Activated CD4-positive, alpha-beta memory T cell treated with anti-CD3 and anti-CD28 coated beads for 36 hours (primary cell): ENCODE results near the gene DOK6. TPM values are rescaled to one million over a fixed set of nuclear protein-coding genes. Genes with fewer than 3 reads are reported as not detected.

Experiments used
- CTCF ChIA-PET: fragments of 350-600 bp; sonication (Branson Sonifier 250); formaldehyde crosslinking; loops from one replicate; lab custom pipeline; 2021; ENCODE audit warnings: antibody characterized with exemption, inconsistent platforms; lab: Charles Lee
- POLR2A ChIA-PET: fragments of 350-600 bp; sonication (Branson Sonifier 250); formaldehyde crosslinking; loops from one replicate; lab custom pipeline; 2021; ENCODE audit warnings: antibody characterized with exemption; lab: Charles Lee
- DNase-seq: peaks from one replicate; pipeline ENCODE4 v3.0.0-alpha.2; 2020
- H3K27ac Mint-ChIP-seq: one replicate; pipeline ENCODE4 v1.8.0; 2021; ENCODE audit warnings: mixed read lengths
- H3K27me3 Mint-ChIP-seq: one replicate; pipeline ENCODE4 v1.8.0; 2021; ENCODE audit warnings: mixed read lengths
- H3K36me3 Mint-ChIP-seq: one replicate; pipeline ENCODE4 v1.8.0; 2021; ENCODE audit warnings: mixed read lengths
- H3K4me1 Mint-ChIP-seq: one replicate; pipeline ENCODE4 v1.8.0; 2021; ENCODE audit warnings: low read depth, mixed read lengths
- H3K4me3 Mint-ChIP-seq: one replicate; pipeline ENCODE4 v1.8.0; 2021; ENCODE audit warnings: mild to moderate bottlenecking, mixed read lengths
- H3K9me3 Mint-ChIP-seq: one replicate; pipeline ENCODE4 v1.8.0; 2021; ENCODE audit warnings: mixed read lengths
- intact Hi-C: fragments of 100-400 bp; cut with micrococcal nuclease; formaldehyde crosslinking; loops from one replicate; pipeline ENCODE4 v1.15.1; 2023
- total RNA-seq, 2 experiments: library from RNA; stranded (reverse); gene quantifications; one replicate each; pipeline ENCODE4 v1.2.3, GENCODE V29; 2021

Gene DOK6
- total RNA-seq, 2 experiments from 2014 or later, result not detected

GRCh38 chr18:69612242-69612641, 211.6 kb downstream of the DOK6 start:
- intact Hi-C loops, result no loop called here
- H3K9me3 Mint-ChIP-seq, result no peaks in the 10 kb centered on the region
- DNase-seq, result no peak
- H3K27me3 Mint-ChIP-seq, result no peaks in the 10 kb centered on the region
- H3K4me1 Mint-ChIP-seq, result no peaks in the 10 kb centered on the region
- no peak overlapping the region for H3K4me3 Mint-ChIP-seq
- H3K36me3 Mint-ChIP-seq, result no peaks in the 10 kb centered on the region
- ChIA-PET POLR2A (no interaction called here), CTCF (no interaction called here)
- H3K27ac Mint-ChIP-seq, result no peak overlapping the region

- Mint-ChIP-seq H3K9me3 (no peaks in the 10 kb centered on the region), H3K27ac (no peak overlapping the region), H3K36me3 (no peaks in the 10 kb centered on the region), H3K27me3 (no peaks in the 10 kb centered on the region), H3K4me1 (no peaks in the 10 kb centered on the region), H3K4me3 (no peak overlapping the region)
- ChIA-PET POLR2A (no interaction called here), CTCF (no interaction called here)
- no peak for DNase-seq
- intact Hi-C loops, result no loop called here
These were observed 215.4 kb downstream of the DOK6 start for GRCh38 chr18:69616114-69616513.

- ChIA-PET POLR2A (no interaction called here), CTCF (no interaction called here)
- no peaks in the 10 kb centered on the region for H3K4me1 Mint-ChIP-seq
- no peak for DNase-seq
- no peaks in the 10 kb centered on the region for H3K36me3 Mint-ChIP-seq
- H3K4me3 Mint-ChIP-seq, result no peak overlapping the region
- H3K27me3 Mint-ChIP-seq, result no peaks in the 10 kb centered on the region
- H3K9me3 Mint-ChIP-seq, result no peaks in the 10 kb centered on the region
- intact Hi-C loops, result no loop called here
- H3K27ac Mint-ChIP-seq, result no peak overlapping the region
These were observed 216.7 kb downstream of the DOK6 start for GRCh38 chr18:69617408-69617807.

GRCh38 chr18:69617888-69618287, 217.2 kb downstream of the DOK6 start:
- no peaks in the 10 kb centered on the region for H3K27me3 Mint-ChIP-seq
- H3K36me3 Mint-ChIP-seq, result no peaks in the 10 kb centered on the region
- POLR2A ChIA-PET, result no interaction called here
- no peaks in the 10 kb centered on the region for H3K4me1 Mint-ChIP-seq
- H3K27ac Mint-ChIP-seq, result no peak overlapping the region
- intact Hi-C loops, result no loop called here
- no peak for DNase-seq
- CTCF ChIA-PET, result no interaction called here
- H3K4me3 Mint-ChIP-seq, result no peak overlapping the region
- H3K9me3 Mint-ChIP-seq, result no peaks in the 10 kb centered on the region

GRCh38 chr18:69622184-69622583, 221.5 kb downstream of the DOK6 start:
- ChIA-PET CTCF (no interaction called here), POLR2A (no interaction called here)
- no peak overlapping the region for H3K4me3 Mint-ChIP-seq
- H3K9me3 Mint-ChIP-seq, result no peaks in the 10 kb centered on the region
- no peak for DNase-seq
- no peak overlapping the region for H3K27ac Mint-ChIP-seq
- H3K4me1 Mint-ChIP-seq, result no peaks in the 10 kb centered on the region
- H3K27me3 Mint-ChIP-seq, result no peaks in the 10 kb centered on the region
- no peaks in the 10 kb centered on the region for H3K36me3 Mint-ChIP-seq
- intact Hi-C loops, result no loop called here

GRCh38 chr18:69622961-69623360, 222.3 kb downstream of the DOK6 start:
- no peaks in the 10 kb centered on the region for H3K36me3 Mint-ChIP-seq
- intact Hi-C loops, result no loop called here
- no peaks in the 10 kb centered on the region for H3K27me3 Mint-ChIP-seq
- H3K27ac Mint-ChIP-seq, result no peak overlapping the region
- no peak for DNase-seq
- no peak overlapping the region for H3K4me3 Mint-ChIP-seq
- ChIA-PET POLR2A (no interaction called here), CTCF (no interaction called here)
- no peaks in the 10 kb centered on the region for H3K9me3 Mint-ChIP-seq
- no peaks in the 10 kb centered on the region for H3K4me1 Mint-ChIP-seq

GRCh38 chr18:69626171-69626570, 225.5 kb downstream of the DOK6 start:
- H3K36me3 Mint-ChIP-seq, result no peaks in the 10 kb centered on the region
- ChIA-PET CTCF (no interaction called here), POLR2A (no interaction called here)
- no peak overlapping the region for H3K4me3 Mint-ChIP-seq
- no peak for DNase-seq
- H3K27ac Mint-ChIP-seq, result no peak overlapping the region
- H3K27me3 Mint-ChIP-seq, result no peaks in the 10 kb centered on the region
- H3K4me1 Mint-ChIP-seq, result no peaks in the 10 kb centered on the region
- no peaks in the 10 kb centered on the region for H3K9me3 Mint-ChIP-seq
- intact Hi-C loops, result no loop called here

GRCh38 chr18:69626643-69627242, 226.1 kb downstream of the DOK6 start:
- Mint-ChIP-seq H3K4me3 (no peak overlapping the region), H3K4me1 (no peaks in the 10 kb centered on the region), H3K27ac (no peak overlapping the region), H3K36me3 (no peaks in the 10 kb centered on the region), H3K9me3 (no peaks in the 10 kb centered on the region), H3K27me3 (no peaks in the 10 kb centered on the region)
- intact Hi-C loops, result no loop called here
- POLR2A ChIA-PET, result no interaction called here
- no peak for DNase-seq
- CTCF ChIA-PET, result no interaction called here

GRCh38 chr18:69628774-69629359, 228.2 kb downstream of the DOK6 start:
- ChIA-PET POLR2A (no interaction called here), CTCF (no interaction called here)
- Mint-ChIP-seq H3K27me3 (no peaks in the 10 kb centered on the region), H3K9me3 (no peaks in the 10 kb centered on the region), H3K27ac (no peak overlapping the region), H3K36me3 (no peaks in the 10 kb centered on the region), H3K4me1 (no peaks in the 10 kb centered on the region), H3K4me3 (no peak overlapping the region)
- intact Hi-C loops, result no loop called here
- DNase-seq, result no peak

- H3K4me1 Mint-ChIP-seq, result no peaks in the 10 kb centered on the region
- no peaks in the 10 kb centered on the region for H3K9me3 Mint-ChIP-seq
- ChIA-PET POLR2A (no interaction called here), CTCF (no interaction called here)
- intact Hi-C loops, result loop anchor here (10.0 kb wide), 1 partner anchor 324 kb away; no protein-coding TSS in a partner anchor
- no peak for DNase-seq
- no peak overlapping the region for H3K4me3 Mint-ChIP-seq
- H3K36me3 Mint-ChIP-seq, result no peaks in the 10 kb centered on the region
- H3K27me3 Mint-ChIP-seq, result no peaks in the 10 kb centered on the region
- H3K27ac Mint-ChIP-seq, result no peak overlapping the region
These were observed 230.6 kb downstream of the DOK6 start for GRCh38 chr18:69631281-69631680.

- intact Hi-C loops, result loop anchor here (10.0 kb wide), 1 partner anchor 319 kb away; no protein-coding TSS in a partner anchor
- H3K9me3 Mint-ChIP-seq, result no peaks in the 10 kb centered on the region
These were observed 234.8 kb downstream of the DOK6 start for GRCh38 chr18:69635482-69635881.

GRCh38 chr18:69636529-69637301, 236.0 kb downstream of the DOK6 start:
- no peaks in the 10 kb centered on the region for H3K9me3 Mint-ChIP-seq
- intact Hi-C loops, result loop anchor here (1.0 to 10.0 kb wide), 2 partner anchors 318 to 450 kb away; no protein-coding TSS in a partner anchor
- ChIA-PET POLR2A (no interaction called here), CTCF (interaction anchor here (1.2 to 1.4 kb wide), 2 partner anchors 438 to 451 kb away, joined by 3 read pairs; no protein-coding TSS in a partner anchor)
- no peak overlapping the region for H3K4me3 Mint-ChIP-seq
- H3K27ac Mint-ChIP-seq, result no peak overlapping the region
- H3K4me1 Mint-ChIP-seq, result no peaks in the 10 kb centered on the region
- H3K27me3 Mint-ChIP-seq, result no peaks in the 10 kb centered on the region
- H3K36me3 Mint-ChIP-seq, result no peaks in the 10 kb centered on the region
- DNase-seq, result peak; percentile 31

More at GRCh38 chr18:69635482-69635881, 234.8 kb downstream of the DOK6 start:
- CTCF ChIA-PET, result no interaction called here
- POLR2A ChIA-PET, result no interaction called here
- Mint-ChIP-seq H3K27ac (no peak overlapping the region), H3K36me3 (no peaks in the 10 kb centered on the region), H3K4me1 (no peaks in the 10 kb centered on the region), H3K4me3 (no peak overlapping the region), H3K27me3 (no peaks in the 10 kb centered on the region)
- DNase-seq, result no peak
